COR-L47 (cell line): ENCODE data around the gene PRR15L.
"Not testable (repeated sequence)": the region's sequence is repeated elsewhere in the genome, so short reads cannot be mapped to it uniquely, and the experiment has no call there.

ENCODE experiments used
- DNase-seq: peaks from one replicate; lab custom pipeline; 2025; lab: John Stamatoyannopoulos, UW

PRR15L gene, protein sequence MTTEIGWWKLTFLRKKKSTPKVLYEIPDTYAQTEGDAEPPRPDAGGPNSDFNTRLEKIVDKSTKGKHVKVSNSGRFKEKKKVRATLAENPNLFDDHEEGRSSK

GRCh38 chr17:47957591-47958490, at the start of gene PRR15L:
PRR15L (minus strand) TSS chr17:47957883; CDS start chr17:47953234, 4,649 bp downstream.
- peak; percentile 94 for DNase-seq

GRCh38 chr17:48006936-48007709, 49.4 kb upstream of the PRR15L start:
- DNase-seq: no peak

- peak; percentile 51 for DNase-seq
These were observed 47.3 kb upstream of the PRR15L start for GRCh38 chr17:48004983-48005382.

- peak; percentile 98 for DNase-seq
These were observed 45.9 kb upstream of the PRR15L start for GRCh38 chr17:48003417-48004151.

- DNase-seq: peak; percentile 91
These were observed 45.3 kb upstream of the PRR15L start for GRCh38 chr17:48002916-48003416.

GRCh38 chr17:48002266-48002915, 44.7 kb upstream of the PRR15L start:
- peak; percentile 83 for DNase-seq

- not testable (repeated sequence) for DNase-seq
These were observed 44.0 kb upstream of the PRR15L start for GRCh38 chr17:48001657-48002056.

- no peak for DNase-seq
These were observed 43.5 kb upstream of the PRR15L start for GRCh38 chr17:48001197-48001596.

DNA sequence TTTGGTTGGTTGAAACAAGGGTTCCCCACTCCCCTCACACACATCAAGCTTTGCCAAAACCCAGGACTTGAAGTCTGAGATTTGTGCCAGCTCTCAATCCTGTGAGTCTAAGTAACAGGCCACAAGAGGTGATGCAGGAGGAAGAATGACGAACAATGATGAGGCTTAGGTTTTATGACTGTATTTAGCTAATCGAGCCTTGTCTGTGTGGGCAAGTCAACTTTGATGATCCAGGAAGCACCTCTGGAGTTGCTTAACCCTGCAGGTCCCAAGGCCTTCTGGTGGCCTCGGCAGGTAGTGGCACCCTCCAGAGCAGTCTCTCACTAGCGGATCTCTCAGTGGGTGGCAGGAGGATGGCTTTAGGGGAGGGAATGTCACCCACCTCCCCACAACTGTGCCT, 41.9 kb upstream of the PRR15L start:
- DNase-seq: peak; percentile 25

GRCh38 chr17:47998044-47998443, 40.4 kb upstream of the PRR15L start:
- no peak for DNase-seq

DNA sequence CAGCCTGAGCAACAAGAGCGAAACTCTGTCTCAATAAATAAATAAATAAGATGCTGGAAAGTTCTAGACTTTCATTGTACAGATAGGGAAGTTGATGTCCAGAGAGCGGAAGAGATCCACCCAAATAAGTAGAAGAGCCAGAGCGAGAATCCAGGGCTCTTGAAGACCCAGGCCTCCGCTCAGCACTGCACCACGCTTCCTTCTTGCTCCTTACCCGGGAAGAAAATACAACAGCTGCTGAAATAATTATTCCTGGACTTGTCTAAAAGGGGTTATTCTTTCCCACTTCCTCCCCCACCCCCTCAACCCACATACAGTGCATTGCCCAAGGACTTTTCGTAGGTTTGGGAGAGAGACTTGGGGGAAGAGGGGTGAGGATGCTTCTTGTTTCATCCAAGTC, 39.9 kb upstream of the PRR15L start:
- DNase-seq: no peak

DNA sequence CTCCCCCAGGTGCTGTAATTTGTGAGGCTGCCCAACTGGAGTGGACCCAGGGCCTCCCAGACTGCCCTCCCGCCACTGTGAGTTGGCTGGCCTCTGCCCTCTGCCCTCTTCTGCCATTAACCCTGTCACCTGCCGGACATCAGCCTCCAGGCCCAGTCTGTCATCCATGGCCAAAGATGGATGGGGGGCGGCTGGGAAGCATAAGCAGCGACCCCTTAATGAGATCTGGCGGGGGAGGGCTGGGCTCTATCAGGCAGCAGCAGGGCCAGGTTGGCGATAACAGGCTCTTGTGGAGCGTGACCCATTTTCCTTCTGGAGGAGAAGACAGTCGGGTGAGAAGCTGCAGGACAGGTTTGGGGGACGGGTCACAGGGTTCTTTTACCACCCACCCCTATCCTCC, 38.5 kb upstream of the PRR15L start:
- no peak for DNase-seq

- no peak for DNase-seq
These were observed 37.7 kb upstream of the PRR15L start for GRCh38 chr17:47995241-47995935.

- no peak for DNase-seq
These were observed 37.0 kb upstream of the PRR15L start for GRCh38 chr17:47994724-47995123.

DNA sequence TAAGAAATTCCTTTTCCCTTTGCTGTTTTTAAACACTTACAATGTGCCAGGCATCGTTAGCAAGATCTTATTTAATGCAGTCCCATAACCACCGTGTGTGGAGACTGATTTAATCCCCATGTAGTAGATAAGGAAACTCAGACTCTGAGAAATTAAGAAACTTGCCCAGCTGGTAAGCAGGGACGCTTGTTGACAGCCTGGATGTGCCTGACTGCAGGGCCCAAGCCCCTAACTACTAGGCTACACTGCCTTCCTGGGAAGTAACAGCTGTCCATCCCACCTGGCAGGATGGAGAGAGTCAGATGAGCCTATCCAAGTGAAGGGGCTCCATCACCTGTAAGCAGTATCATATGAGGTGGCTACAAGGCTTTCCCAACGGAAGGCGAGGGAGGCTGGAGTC, 36.3 kb upstream of the PRR15L start:
- DNase-seq: no peak

- DNase-seq: no peak
These were observed 35.4 kb upstream of the PRR15L start for GRCh38 chr17:47993031-47993564.

GRCh38 chr17:47992216-47992615, 34.5 kb upstream of the PRR15L start:
- no peak for DNase-seq

GRCh38 chr17:47990962-47991731, 33.5 kb upstream of the PRR15L start:
- DNase-seq: no peak

DNA sequence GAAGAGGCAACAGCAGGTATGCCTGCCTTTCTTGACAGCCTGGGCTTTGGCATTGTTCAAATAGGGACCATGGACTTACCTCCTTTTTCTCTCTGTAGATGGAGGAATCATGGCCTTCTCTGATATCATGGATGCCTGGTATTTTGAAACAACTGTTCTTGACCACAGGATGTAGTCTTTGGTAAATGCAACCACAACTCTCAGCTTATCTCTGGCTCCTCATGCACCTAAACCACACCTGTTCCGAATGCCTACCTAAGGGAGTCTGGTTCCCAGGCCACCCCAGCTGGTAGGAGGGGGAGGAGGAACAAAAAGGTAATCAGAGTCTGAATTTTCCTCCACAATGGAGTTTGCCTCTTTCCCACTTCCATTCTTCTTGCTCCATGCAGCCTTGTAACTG, 32.0 kb upstream of the PRR15L start:
- DNase-seq: no peak

GRCh38 chr17:47989159-47989558, 31.5 kb upstream of the PRR15L start:
- no peak for DNase-seq
